PFSK-1 (cell line): ENCODE results near the gene PLEKHJ1.

ENCODE experiments used
- FOXP2 ChIP-seq: optimal IDR thresholded peaks from 2 replicates; pipeline ENCODE3; 2011; ENCODE audit warnings: borderline replicate concordance, control low read depth, inconsistent platforms; ENCODE audit not compliant: insufficient read depth; ENCODE audit errors: extremely low read length, extremely low read depth
- POLR2AphosphoS5 ChIP-seq: IDR thresholded peaks from 2 replicates; pipeline ENCODE4 v1.6.1; 2012; ENCODE audit warnings: low read depth, mild to moderate bottlenecking, control low read depth, low read length, moderate library complexity
- REST ChIP-seq, 2 experiments: IDR thresholded peaks; 2 replicates each; pipeline versions ENCODE4 v1.6.1 to v1.8.0; 2011 to 2012; ENCODE audit warnings: low read depth in 2 of 2, low read length in 2 of 2, control low read depth in 1 of 2, inconsistent platforms in 1 of 2, mild to moderate bottlenecking in 1 of 2, moderate library complexity in 1 of 2; ENCODE audit not compliant: insufficient read depth in 1 of 2
- SIN3A ChIP-seq: IDR thresholded peaks from 2 replicates; pipeline ENCODE4 v1.6.1; 2012; ENCODE audit warnings: mild to moderate bottlenecking, low read length, moderate library complexity, borderline replicate concordance; ENCODE audit not compliant: insufficient read depth
- TAF1 ChIP-seq: IDR thresholded peaks from 2 replicates; pipeline ENCODE4 v1.6.1; 2012; ENCODE audit warnings: low read length, control low read depth, borderline replicate concordance; ENCODE audit not compliant: insufficient read depth

- TF ChIP-seq POLR2AphosphoS5 (no peak), TAF1 (no peak), REST (IDR thresholded peaks at IDR 0.05; ENCODE audit: insufficient read depth in 1 of 2, low read depth in 2 of 2, low read length in 2 of 2) (no peak), FOXP2 (no peak), SIN3A (no peak)
Observed at GRCh38 chr19:2283835-2284507, 47.8 kb upstream of the PLEKHJ1 start.
